Sigmoid colon (tissue), 7 donors: ENCODE measurements around the gene SUCLA2. TPM values are rescaled to one million over a fixed set of nuclear protein-coding genes. Genes with fewer than 3 reads are reported as not detected.

Source experiments
- DNase-seq: peaks from one replicate; pipeline ENCODE4 v3.0.0-alpha.2; 2019
- H3K27ac ChIP-seq, 4 donors: fragments of 200-600 bp; sonication (generic); one replicate each; pipeline ENCODE4 v1.5.1; 2016 to 2019; ENCODE audit warnings: mild to moderate bottlenecking in 1 of 4
- H3K27me3 ChIP-seq, 3 donors: fragments of 200-600 bp; sonication (generic); one replicate each; pipeline ENCODE4 v1.5.1; 2019; ENCODE audit warnings: mild to moderate bottlenecking in 1 of 3
- H3K36me3 ChIP-seq, 4 donors: fragments of 200-600 bp; sonication (generic); one replicate each; pipeline ENCODE4 v1.5.1; 2016 to 2019
- H3K4me1 ChIP-seq, 4 donors: fragments of 200-600 bp; sonication (generic); one replicate each; pipeline ENCODE4 v1.5.1; 2017 to 2019
- H3K4me3 ChIP-seq, 4 donors: fragments of 200-600 bp; sonication (generic); one replicate each; pipeline ENCODE4 v1.5.1; 2017 to 2019; ENCODE audit warnings: mild to moderate bottlenecking in 2 of 4, moderate library complexity in 1 of 4
- H3K9me3 ChIP-seq, 4 donors: fragments of 200-600 bp in 3 of 4; sonication (generic) in 3 of 4; one replicate each; pipeline versions ENCODE4 v1.5.1 to v1.6.1; 2013 to 2019
- CTCF ChIP-seq, 4 experiments: fragments of 450-650 bp in 3 of 4; fragments of 200-600 bp in 1 of 4; IDR thresholded peaks; one replicate each; pipeline ENCODE4 v1.5.1; 2016 to 2019; ENCODE audit warnings: antibody characterized with exemption in 4 of 4, mild to moderate bottlenecking in 3 of 4, moderate library complexity in 2 of 4
- EP300 ChIP-seq, 4 donors: sonication (generic); formaldehyde crosslinking; IDR thresholded peaks; one replicate each; pipeline ENCODE4 v1.6.1; 2017; ENCODE audit warnings: antibody characterized with exemption in 4 of 4
- POLR2A ChIP-seq, 2 donors: fragments of 450-650 bp; IDR thresholded peaks; one replicate each; pipeline ENCODE4 v1.6.1; 2016; ENCODE audit warnings: antibody characterized with exemption in 2 of 2, mild to moderate bottlenecking in 2 of 2, moderate library complexity in 2 of 2
- POLR2AphosphoS5 ChIP-seq, 4 donors: sonication (generic); formaldehyde crosslinking; IDR thresholded peaks; one replicate each; pipeline ENCODE4 v1.6.1; 2017; ENCODE audit warnings: antibody characterized with exemption in 4 of 4
- WGBS, 2 donors: extraction: QIAGEN DNeasy Blood & Tissue Kit; methylation state at CpG; one replicate each; pipeline ENCODE4 v1.1.7; 2013; 5-methylcytosine and 5-hydroxymethylcytosine counted together
- intact Hi-C: fragments of 100-400 bp; cut with DNase I; formaldehyde crosslinking; loops from one replicate; pipeline ENCODE4 v1.15.1; 2023
- polyA plus RNA-seq, 3 donors: library from polyadenylated mRNA; stranded (reverse); fragments of 200-250 nt; gene quantifications; one replicate each; pipeline ENCODE4 v1.2.3, GENCODE V29; 2013
- total RNA-seq, 4 donors: library from RNA; depleted of rRNA; stranded (reverse); fragments of >200 nt; gene quantifications; one replicate each; pipeline ENCODE4 v1.1.0, GENCODE V29; 2016
- donor health status: healthy with polysubstance abuse.
- donor health status: Bipolar disorder and iron deficiency.
- donor health status: healthy.

SUCLA2 gene
- total and polyA plus RNA-seq, 7 donors: 34.9 to 102 (median 45.2) TPM

GRCh38 chr13:47930649-47931165, 70.4 kb downstream of the SUCLA2 start:
- H3K27me3 ChIP-seq: no peaks in the 10 kb centered on the region
- TF ChIP-seq EP300 (IDR thresholded peaks at IDR 0.05) (no peak), POLR2AphosphoS5 (IDR thresholded peaks at IDR 0.05) (no peak), CTCF (IDR thresholded peaks at IDR 0.05) (no peak), POLR2A (IDR thresholded peaks at IDR 0.05) (no peak)
- intact Hi-C loops: no loop called here
- no peaks in the 10 kb centered on the region for H3K9me3 ChIP-seq
- 60 to 68% methylated on average over 1 of the region's 1 CpG for whole genome bisulfite sequencing, 2 donors
- DNase-seq: no peak
- no peak overlapping the region for H3K27ac ChIP-seq
- H3K4me3 ChIP-seq: no peak overlapping the region
- H3K4me1 ChIP-seq: no peaks in the 10 kb centered on the region
- no peaks in the 10 kb centered on the region for H3K36me3 ChIP-seq

- H3K4me1 ChIP-seq: no peaks in the 10 kb centered on the region
- H3K36me3 ChIP-seq: no peaks in the 10 kb centered on the region
- H3K27ac ChIP-seq: no peak overlapping the region
- H3K27me3 ChIP-seq: no peaks in the 10 kb centered on the region
- H3K4me3 ChIP-seq: no peak overlapping the region
- no peak for DNase-seq
- H3K9me3 ChIP-seq: no peaks in the 10 kb centered on the region
- 89 to 91% methylated on average over 3 of the region's 3 CpGs for WGBS, 2 donors
- TF ChIP-seq POLR2AphosphoS5 (IDR thresholded peaks at IDR 0.05): no peak
- no peak for TF ChIP-seq EP300 (IDR thresholded peaks at IDR 0.05)
- no peak for TF ChIP-seq POLR2A (IDR thresholded peaks at IDR 0.05)
- no peak for TF ChIP-seq CTCF (IDR thresholded peaks at IDR 0.05)
- intact Hi-C loops: no loop called here
These were observed 71.9 kb downstream of the SUCLA2 start for GRCh38 chr13:47929156-47929555.

- WGBS, 2 donors: 87 to 90% methylated on average over 4 of the region's 4 CpGs
- no peak for DNase-seq
- intact Hi-C loops: no loop called here
- H3K4me3 ChIP-seq: no peak overlapping the region
- H3K9me3 ChIP-seq: peaks cover 0 to 5% (median 0%) of the 10 kb centered on the region in 4 donors
- TF ChIP-seq POLR2AphosphoS5 (IDR thresholded peaks at IDR 0.05) (no peak), CTCF (IDR thresholded peaks at IDR 0.05) (no peak), POLR2A (IDR thresholded peaks at IDR 0.05) (no peak), EP300 (IDR thresholded peaks at IDR 0.05) (no peak)
- no peaks in the 10 kb centered on the region for H3K4me1 ChIP-seq
- no peaks in the 10 kb centered on the region for H3K36me3 ChIP-seq
- H3K27me3 ChIP-seq: no peaks in the 10 kb centered on the region
- H3K27ac ChIP-seq: no peak overlapping the region
These were observed 84.0 kb downstream of the SUCLA2 start for GRCh38 chr13:47917022-47917574.

- 79 to 81% methylated on average over 12 of the region's 12 CpGs for WGBS, 2 donors
- TF ChIP-seq POLR2A (IDR thresholded peaks at IDR 0.05) (no peak), POLR2AphosphoS5 (IDR thresholded peaks at IDR 0.05) (no peak), CTCF (IDR thresholded peaks at IDR 0.05) (no peak), EP300 (IDR thresholded peaks at IDR 0.05) (no peak)
- H3K4me3 ChIP-seq: no peak overlapping the region
- no peak overlapping the region for H3K27ac ChIP-seq
- H3K4me1 ChIP-seq: no peaks in the 10 kb centered on the region
- H3K36me3 ChIP-seq: no peaks in the 10 kb centered on the region
- no peaks in the 10 kb centered on the region for H3K9me3 ChIP-seq
- no peaks in the 10 kb centered on the region for H3K27me3 ChIP-seq
- intact Hi-C loops: no loop called here
- DNase-seq: no peak
These were observed 92.7 kb downstream of the SUCLA2 start for GRCh38 chr13:47908197-47908902.
